Karpas-422 (cell line): Measurements from ENCODE around the gene REEP5. TPM values are rescaled to one million over a fixed set of nuclear protein-coding genes. Genes with fewer than 3 reads are reported as not detected.
"Not testable (repeated sequence)": the region's sequence is repeated elsewhere in the genome, so short reads cannot be mapped to it uniquely, and the experiment has no call there.

ENCODE experiments used
- DNase-seq: peaks from one replicate; pipeline ENCODE4 v3.0.0-alpha.2; 2015
- H2AFZ ChIP-seq: fragments of 200-600 bp; sonication (generic); 2 replicates; pipeline ENCODE4 v1.6.1; 2014; ENCODE audit warnings: antibody characterized with exemption, low read length, mixed read lengths
- H3K27ac ChIP-seq: fragments of 200-600 bp; sonication (generic); 2 replicates; pipeline ENCODE4 v1.5.1; 2014; ENCODE audit warnings: mild to moderate bottlenecking, low read length, moderate library complexity
- H3K27me3 ChIP-seq: fragments of 200-600 bp; sonication (generic); 2 replicates; pipeline ENCODE4 v1.6.1; 2014; ENCODE audit warnings: low read length, mixed read lengths
- H3K36me3 ChIP-seq: fragments of 200-600 bp; sonication (generic); 2 replicates; pipeline ENCODE4 v1.6.1; 2014; ENCODE audit warnings: low read length, mixed read lengths; ENCODE audit not compliant: insufficient read depth
- H3K4me1 ChIP-seq: fragments of 200-600 bp; sonication (generic); 2 replicates; pipeline ENCODE4 v1.6.1; 2014; ENCODE audit warnings: mild to moderate bottlenecking, low read length, mixed read lengths
- H3K4me2 ChIP-seq: fragments of 200-600 bp; sonication (generic); 2 replicates; pipeline ENCODE4 v1.6.1; 2014; ENCODE audit warnings: low read length, low read depth, mild to moderate bottlenecking; ENCODE audit not compliant: poor library complexity, severe bottlenecking
- H3K4me3 ChIP-seq: fragments of 200-600 bp; sonication (generic); 2 replicates; pipeline ENCODE4 v1.5.1; 2014; ENCODE audit warnings: mild to moderate bottlenecking, antibody characterized with exemption, low read length, mixed read lengths
- H3K79me2 ChIP-seq: fragments of 200-600 bp; sonication (generic); 2 replicates; pipeline ENCODE4 v1.6.1; 2014; ENCODE audit warnings: mild to moderate bottlenecking, low read length, mixed read lengths
- H3K9ac ChIP-seq: fragments of 200-600 bp; sonication (generic); 2 replicates; pipeline ENCODE4 v1.6.0; 2014; ENCODE audit warnings: low read length
- H3K9me2 ChIP-seq: fragments of 200-600 bp; sonication (generic), shearing (Covaris generic); replicated peaks from 2 replicates; pipeline ENCODE4 v1.6.0; 2014; ENCODE audit warnings: mild to moderate bottlenecking, low read length, moderate library complexity; ENCODE audit not compliant: insufficient read depth
- H3K9me3 ChIP-seq: fragments of 300-700, 200-600 bp; sonication (generic); 2 replicates; pipeline ENCODE4 v1.6.1; 2014; ENCODE audit warnings: low read length, mixed read lengths
- H4K20me1 ChIP-seq: fragments of 200-600 bp; sonication (generic); 2 replicates; pipeline ENCODE4 v1.6.1; 2014; ENCODE audit warnings: mild to moderate bottlenecking, antibody characterized with exemption, low read length, low read depth; ENCODE audit not compliant: insufficient read depth
- total RNA-seq: library from RNA; depleted of rRNA; stranded (reverse); fragments of >200 nt; shearing (Covaris generic); gene quantifications from 2 replicates; pipeline ENCODE4 v1.2.3, GENCODE V29; 2014; ENCODE audit warnings: low replicate concordance

REEP5 gene
- total RNA-seq, 1 experiment from 2014 or later, result 197 TPM

DNA sequence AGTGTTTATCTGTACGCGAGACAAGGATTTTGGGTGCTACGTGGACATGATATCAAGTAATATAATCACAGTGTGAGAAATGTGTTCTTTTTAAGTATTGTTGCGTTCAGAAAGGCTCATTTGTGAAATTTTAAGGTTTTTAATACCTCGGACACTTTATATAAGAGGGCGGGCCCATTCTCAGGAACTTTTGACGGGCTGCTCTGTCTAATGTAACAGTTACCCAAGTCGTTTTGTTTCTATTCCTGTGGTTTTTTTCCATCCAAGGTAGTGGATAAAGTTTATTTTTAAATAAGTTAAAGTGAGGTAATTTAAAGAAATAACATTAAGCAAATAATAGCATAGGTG is 60.4 kb downstream of the REEP5 start:
- Histone ChIP-seq H3K4me1 (peaks cover 31% of the 10 kb centered on the region), H3K9me2 (no peaks in the 10 kb centered on the region), H3K36me3 (peaks cover 33% of the 10 kb centered on the region; the same call in 1 of the 2 replicates), H3K79me2 (peaks cover 46% of the 10 kb centered on the region), H3K9me3 (no peaks in the 10 kb centered on the region), H2AFZ (0 out of 2 replicates have a peak overlapping the region, but pooled peaks have one; percentile 63), H3K27ac (peak overlapping the region; percentile 76), H3K4me2 (peak overlapping the region; percentile 96), H3K4me3 (peak overlapping the region; percentile 99), H4K20me1 (peaks cover 13% of the 10 kb centered on the region; the same call in 1 of the 2 replicates), H3K27me3 (no peaks in the 10 kb centered on the region), H3K9ac (peak overlapping the region; percentile 95)
- DNase-seq, result no peak

DNA sequence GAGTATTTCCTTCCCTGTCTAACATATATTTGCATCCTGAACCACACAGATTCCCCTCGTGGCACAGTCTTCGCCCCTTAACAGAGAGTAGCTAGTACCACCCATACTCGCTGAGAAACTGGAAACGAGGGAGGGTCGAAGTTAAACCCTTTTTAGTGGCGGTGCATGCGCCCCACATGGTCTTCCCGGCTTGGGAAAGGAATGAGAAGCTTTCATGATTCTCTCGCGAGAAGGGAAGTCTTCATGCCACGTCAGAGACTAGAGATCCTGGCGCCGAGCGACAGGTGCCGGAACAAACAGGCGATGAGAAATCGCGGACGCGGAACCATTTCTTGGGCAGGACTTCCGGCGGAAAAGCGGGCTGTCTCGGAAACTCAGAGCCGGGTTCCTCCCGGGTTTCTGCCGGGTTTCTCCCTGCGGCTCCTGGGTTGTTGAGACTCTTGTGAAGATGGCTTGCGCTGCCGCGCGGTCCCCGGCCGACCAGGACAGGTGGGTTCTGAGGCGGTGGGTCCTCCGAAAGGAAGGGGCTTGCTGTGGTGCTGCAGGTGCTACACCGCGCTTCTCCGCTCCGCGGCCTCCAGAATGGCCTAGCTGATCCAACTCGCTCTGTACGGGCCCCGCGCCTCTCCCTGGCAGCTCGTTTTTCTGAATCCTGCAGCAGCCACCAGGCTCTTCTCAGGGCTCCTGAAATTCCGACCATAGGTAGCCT is 60.9 kb downstream of the REEP5 start, which contains the start of gene SRP19:
TSS of gene SRP19 (plus strand) at position 359 of the 709 bp plus-strand sequence. CDS start at position 449, 90 bp downstream.
- H3K4me1 ChIP-seq, result peaks cover 31% of the 10 kb centered on the region
- no peaks in the 10 kb centered on the region for H3K27me3 ChIP-seq
- peak within 1 kb of the TSS; percentile 99 for H3K4me3 ChIP-seq
- H3K36me3 ChIP-seq, result peaks cover 30% of the 10 kb centered on the region; the same call in 1 of the 2 replicates
- H3K79me2 ChIP-seq, result peaks cover 42% of the 10 kb centered on the region
- no peaks in the 10 kb centered on the region for H3K9me3 ChIP-seq
- H3K9ac ChIP-seq, result peak within 1 kb of the TSS; percentile 95
- peak; percentile 98 for DNase-seq
- H2AFZ ChIP-seq, result peak within 1 kb of the TSS; percentile 63; the same call in 1 of the 2 replicates
- no peaks in the 10 kb centered on the region for H3K9me2 ChIP-seq
- peak within 1 kb of the TSS; percentile 76 for H3K27ac ChIP-seq
- peak within 1 kb of the TSS; percentile 96 for H3K4me2 ChIP-seq
- H4K20me1 ChIP-seq, result peaks cover 13% of the 10 kb centered on the region; the same call in 1 of the 2 replicates

DNA sequence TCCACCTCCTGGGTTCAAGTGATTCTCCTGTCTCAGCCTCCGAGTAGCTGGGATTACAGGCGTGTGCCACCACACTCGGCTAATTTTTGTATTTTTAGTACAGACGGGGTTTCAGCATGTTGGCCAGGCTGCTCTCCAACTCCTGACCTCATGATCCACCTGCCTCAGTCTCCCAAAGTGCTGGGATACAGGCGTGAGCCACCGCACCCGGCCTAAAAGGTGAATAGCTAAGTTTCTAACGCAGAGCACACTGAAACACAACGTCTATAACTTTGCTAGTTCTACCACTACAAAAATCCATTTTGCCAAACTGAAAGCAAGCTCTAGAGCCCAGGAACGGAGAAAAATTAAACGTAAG is 61.5 kb downstream of the REEP5 start:
- H3K79me2 ChIP-seq, result peaks cover 42% of the 10 kb centered on the region
- H3K4me3 ChIP-seq, result peak overlapping the region; percentile 99
- peaks cover 13% of the 10 kb centered on the region; the same call in 1 of the 2 replicates for H4K20me1 ChIP-seq
- not testable (repeated sequence) for H3K27me3 ChIP-seq, H3K9me2 ChIP-seq, H3K9me3 ChIP-seq, DNase-seq
- H3K36me3 ChIP-seq, result peaks cover 30% of the 10 kb centered on the region; the same call in 1 of the 2 replicates
- peaks cover 31% of the 10 kb centered on the region for H3K4me1 ChIP-seq
- peak overlapping the region; percentile 95 for H3K9ac ChIP-seq
- H3K4me2 ChIP-seq, result peak overlapping the region; percentile 96
- H3K27ac ChIP-seq, result peak overlapping the region; percentile 76
- H2AFZ ChIP-seq, result peak overlapping the region; percentile 29; the same call in 1 of the 2 replicates

DNA sequence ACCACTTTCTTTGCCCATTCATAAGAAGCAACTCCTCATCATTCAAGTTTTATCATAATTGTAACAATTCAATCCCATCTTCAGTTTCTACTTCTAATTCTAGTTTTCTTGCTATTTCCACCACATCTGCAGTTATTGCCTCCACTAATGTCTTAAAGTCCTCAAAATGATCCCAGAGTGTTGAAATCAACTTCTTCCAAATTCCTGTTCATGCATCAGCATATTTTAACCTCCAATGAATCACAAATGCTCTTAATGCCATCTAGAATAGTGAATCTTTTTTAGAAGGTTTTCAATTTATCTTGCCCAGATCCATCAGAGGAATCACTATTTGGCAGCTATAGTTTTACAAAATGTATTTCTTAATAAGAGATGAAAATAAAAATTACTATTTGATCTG is 64.2 kb downstream of the REEP5 start:
- Histone ChIP-seq H3K27ac (no peak overlapping the region), H4K20me1 (peaks cover 13% of the 10 kb centered on the region; the same call in 1 of the 2 replicates), H3K9ac (no peak overlapping the region), H2AFZ (no peak overlapping the region), H3K79me2 (peaks cover 18% of the 10 kb centered on the region), H3K4me3 (no peak overlapping the region), H3K36me3 (peaks cover 5% of the 10 kb centered on the region; the same call in 1 of the 2 replicates), H3K9me3 (peaks cover 9% of the 10 kb centered on the region), H3K4me1 (peaks cover 18% of the 10 kb centered on the region), H3K9me2 (no peaks in the 10 kb centered on the region), H3K4me2 (no peak overlapping the region), H3K27me3 (no peaks in the 10 kb centered on the region)
- DNase-seq, result no peak

DNA sequence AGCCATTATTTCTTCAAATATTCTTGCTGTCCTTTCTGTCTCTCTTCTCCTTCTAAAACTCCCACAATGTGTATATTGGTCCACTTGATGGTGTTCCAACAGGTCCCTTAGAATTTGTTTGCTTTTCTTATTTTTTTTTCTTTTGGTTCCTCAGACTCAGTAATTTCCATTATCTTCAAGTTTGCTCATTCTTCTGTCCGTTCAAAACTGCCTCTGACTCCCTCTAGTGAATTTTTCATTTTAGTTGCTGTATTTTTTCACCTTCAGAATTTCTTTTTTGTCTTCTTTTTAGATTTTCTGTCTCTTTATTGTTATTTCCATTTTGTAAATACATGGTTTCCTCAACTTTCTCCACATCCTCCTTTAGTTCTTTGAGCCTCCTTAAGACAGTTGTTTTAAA is 67.4 kb downstream of the REEP5 start:
- peaks cover 9% of the 10 kb centered on the region for H3K9me3 ChIP-seq
- no peaks in the 10 kb centered on the region for H3K27me3 ChIP-seq
- no peak for DNase-seq
- H3K27ac ChIP-seq, result no peak overlapping the region
- H3K4me3 ChIP-seq, result no peak overlapping the region
- no peaks in the 10 kb centered on the region for H3K36me3 ChIP-seq
- H3K9me2 ChIP-seq, result no peaks in the 10 kb centered on the region
- H2AFZ ChIP-seq, result no peak overlapping the region
- no peaks in the 10 kb centered on the region for H3K79me2 ChIP-seq
- no peak overlapping the region for H3K4me2 ChIP-seq
- H4K20me1 ChIP-seq, result no peaks in the 10 kb centered on the region
- no peak overlapping the region for H3K9ac ChIP-seq
- peaks cover 3% of the 10 kb centered on the region for H3K4me1 ChIP-seq

DNA sequence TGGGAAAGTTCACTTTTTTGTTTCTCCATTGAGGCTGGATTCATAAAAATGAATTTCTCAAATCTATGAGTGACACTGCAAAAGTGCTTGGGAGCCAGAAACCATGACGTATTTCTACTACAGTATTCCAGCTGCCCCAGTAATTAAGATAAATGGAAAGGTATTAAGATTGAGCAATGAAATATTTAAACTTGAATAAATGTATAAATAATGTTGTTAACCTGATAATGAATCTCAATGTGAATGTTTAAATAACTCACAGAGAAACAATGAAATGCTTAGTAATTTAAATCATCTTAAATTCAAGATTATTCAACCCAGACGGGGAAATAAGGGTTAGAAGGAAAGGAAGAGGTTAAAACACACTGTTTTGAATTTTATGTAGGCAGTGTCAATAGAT is 72.1 kb downstream of the REEP5 start:
- Histone ChIP-seq H3K9me3 (peaks cover 7% of the 10 kb centered on the region), H3K4me3 (no peak overlapping the region), H3K27me3 (no peaks in the 10 kb centered on the region), H3K9ac (no peak overlapping the region), H3K4me2 (no peak overlapping the region), H2AFZ (no peak overlapping the region), H3K9me2 (no peaks in the 10 kb centered on the region), H3K79me2 (no peaks in the 10 kb centered on the region), H4K20me1 (no peaks in the 10 kb centered on the region), H3K4me1 (peaks cover 46% of the 10 kb centered on the region), H3K36me3 (no peaks in the 10 kb centered on the region), H3K27ac (peak overlapping the region; percentile 17; the same call in 1 of the 2 replicates)
- DNase-seq, result no peak

DNA sequence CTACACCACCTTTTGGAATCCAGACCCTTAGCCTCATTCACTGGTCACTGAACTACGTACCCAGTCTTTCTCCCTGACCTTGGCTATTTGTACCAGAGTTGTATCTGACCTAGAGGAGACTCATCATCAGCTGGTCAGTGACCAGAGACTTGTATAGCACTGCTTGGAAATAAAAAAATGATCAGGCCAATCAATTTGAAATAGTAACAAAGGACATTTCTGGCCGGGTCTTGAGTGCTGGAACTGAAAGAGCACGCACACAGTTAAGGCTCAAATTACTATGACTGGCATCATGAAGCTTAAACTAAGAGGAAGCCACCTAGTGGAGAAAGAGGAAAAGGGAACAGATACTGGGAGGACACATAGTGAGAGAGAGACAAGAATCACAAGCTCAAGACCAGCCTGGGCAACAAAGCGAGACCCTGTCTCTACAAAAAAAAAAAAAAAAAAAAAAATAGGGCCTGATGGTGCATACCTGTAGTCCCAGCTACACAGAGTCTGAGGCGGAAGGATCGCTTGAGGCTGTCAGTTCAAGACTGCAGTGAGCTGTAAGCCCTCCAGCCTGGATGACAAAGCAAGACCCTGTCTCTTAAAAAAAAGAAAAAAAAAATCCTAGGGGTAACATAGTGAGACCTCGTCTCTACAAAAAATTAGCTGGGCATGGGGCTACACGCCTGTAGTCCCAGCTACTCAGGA is 73.8 kb downstream of the REEP5 start:
- Histone ChIP-seq H3K9ac (0 out of 2 replicates have a peak overlapping the region, but pooled peaks have one; percentile 18), H3K4me1 (peaks cover 63% of the 10 kb centered on the region), H3K4me2 (peak overlapping the region; percentile 49), H3K9me3 (no peaks in the 10 kb centered on the region), H3K27me3 (no peaks in the 10 kb centered on the region), H4K20me1 (no peaks in the 10 kb centered on the region), H3K4me3 (peak overlapping the region; percentile 31; the same call in 1 of the 2 replicates), H3K79me2 (no peaks in the 10 kb centered on the region), H3K27ac (peak overlapping the region; percentile 78), H2AFZ (no peak overlapping the region), H3K9me2 (no peaks in the 10 kb centered on the region), H3K36me3 (peaks cover 6% of the 10 kb centered on the region; the same call in 1 of the 2 replicates)
- peak; percentile 94 for DNase-seq

DNA sequence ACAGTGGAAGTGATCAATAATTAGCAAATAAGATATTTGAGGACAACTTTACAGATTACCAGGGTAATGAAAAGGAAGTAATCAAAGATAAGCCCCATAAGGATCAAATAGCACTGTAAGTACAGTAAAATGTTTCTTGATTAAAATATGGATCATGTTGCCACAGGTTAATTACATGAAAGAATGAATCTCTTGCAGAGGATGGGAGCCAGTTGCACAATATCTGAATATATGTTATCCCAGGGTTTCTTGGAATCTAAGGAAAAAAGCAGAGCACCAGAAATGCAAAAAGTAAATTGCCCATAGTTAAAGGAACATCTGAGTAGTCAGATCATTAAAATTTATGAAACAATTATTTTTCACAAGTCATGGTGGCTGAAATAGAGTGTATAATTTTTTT is 74.7 kb downstream of the REEP5 start:
- no peaks in the 10 kb centered on the region for H3K79me2 ChIP-seq
- H3K4me3 ChIP-seq, result no peak overlapping the region
- no peaks in the 10 kb centered on the region for H3K27me3 ChIP-seq
- DNase-seq, result no peak
- no peak overlapping the region for H2AFZ ChIP-seq
- H4K20me1 ChIP-seq, result no peaks in the 10 kb centered on the region
- no peaks in the 10 kb centered on the region for H3K9me3 ChIP-seq
- H3K4me1 ChIP-seq, result peaks cover 67% of the 10 kb centered on the region
- no peaks in the 10 kb centered on the region for H3K9me2 ChIP-seq
- peak overlapping the region; percentile 78 for H3K27ac ChIP-seq
- peaks cover 15% of the 10 kb centered on the region; the same call in 1 of the 2 replicates for H3K36me3 ChIP-seq
- H3K4me2 ChIP-seq, result peak overlapping the region; percentile 49
- 0 out of 2 replicates have a peak overlapping the region, but pooled peaks have one; percentile 4 for H3K9ac ChIP-seq
